Stimulated activated CD4-positive, alpha-beta T cell treated with anti-CD3 and anti-CD28 coated beads, TNF-alpha, amount 100 ng/mL, for 48 hours (primary cell): ENCODE results near the gene SLC15A4.

Experiments
- DNase-seq, 3 donors: peaks; one replicate each; pipeline ENCODE4 v3.0.0-alpha.2; 2020; ENCODE audit warnings: low read depth in 3 of 3

SLC15A4 gene

DNA sequence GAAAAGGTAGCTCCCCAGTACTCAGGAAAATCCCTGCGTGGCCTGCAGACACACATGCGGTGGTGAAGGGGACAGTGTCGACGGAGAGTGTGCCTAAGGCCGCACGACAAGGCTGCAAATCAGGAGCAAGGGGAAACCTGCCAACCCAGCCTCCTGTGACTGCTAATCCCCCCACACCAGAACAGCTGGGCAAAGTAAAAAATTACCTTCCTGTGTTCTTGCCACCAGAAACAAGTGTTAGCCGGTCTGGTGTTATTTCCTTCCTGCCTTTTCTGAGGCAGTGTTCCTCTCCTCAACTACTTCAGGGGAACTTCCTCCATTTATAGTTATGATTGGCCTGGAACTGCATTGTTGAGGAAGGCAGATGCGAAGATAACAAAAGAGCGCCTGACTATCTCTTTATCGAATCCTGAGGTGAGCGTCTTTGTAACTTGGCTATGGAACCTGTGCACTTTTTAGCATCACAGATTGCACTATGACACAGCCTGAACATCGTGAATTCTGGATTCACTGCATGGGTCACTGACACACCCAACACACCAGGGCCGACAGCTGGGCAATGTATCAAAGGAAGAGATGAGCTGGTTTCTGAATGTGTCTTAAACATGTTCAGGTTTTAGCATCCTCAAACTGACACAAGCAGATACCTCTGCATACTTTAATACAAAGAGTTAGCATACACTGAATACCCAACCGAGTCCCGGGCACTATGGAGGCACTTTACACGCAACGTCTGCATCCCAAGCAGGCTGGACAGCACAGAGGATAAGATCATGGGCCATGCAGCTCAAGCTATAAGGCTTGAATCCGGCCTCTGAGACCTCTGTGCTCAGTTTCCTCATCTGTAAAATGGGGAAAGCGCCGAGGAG lies 28.9 kb downstream of the SLC15A4 start:
- DNase-seq = no peak

DNA sequence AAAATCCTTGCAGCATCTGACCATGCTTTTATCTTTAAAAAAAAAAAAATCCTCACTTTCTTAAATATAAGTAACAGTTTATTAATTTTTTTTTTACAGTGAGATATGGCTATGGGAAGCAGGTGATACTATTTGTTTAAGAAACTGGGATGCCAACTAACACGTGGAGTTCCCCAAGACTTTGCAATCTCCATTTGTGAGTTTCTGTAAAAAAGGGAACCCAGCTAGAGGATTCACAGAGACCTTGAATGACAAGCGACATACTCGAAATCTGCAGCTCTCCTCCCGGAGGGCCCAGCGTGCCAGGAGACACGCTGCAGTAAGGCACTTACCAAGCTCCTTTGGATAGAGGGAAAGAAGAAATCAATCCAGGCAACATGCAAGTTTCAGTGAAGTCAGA lies 30.1 kb downstream of the SLC15A4 start:
- DNase-seq = no peak

DNA sequence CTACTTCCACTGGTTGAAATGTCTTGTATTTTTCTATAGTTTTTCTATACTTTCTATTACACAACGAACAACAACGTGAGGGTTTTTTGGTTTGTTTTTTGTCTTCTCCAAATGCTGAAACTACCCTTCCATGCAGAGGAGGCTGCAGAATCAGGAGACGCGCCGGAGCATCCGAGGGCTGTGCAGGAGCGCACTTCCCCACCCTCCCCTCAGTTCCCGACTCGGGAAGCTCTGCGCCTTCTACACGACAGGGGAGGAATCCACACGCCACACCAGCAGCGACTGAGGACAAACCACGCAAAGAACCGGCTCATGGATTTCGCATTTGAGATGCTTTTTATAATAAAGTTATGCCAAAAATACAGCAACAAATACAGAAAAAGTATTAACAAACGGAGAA lies 30.9 kb downstream of the SLC15A4 start:
- no peak for DNase-seq

DNA sequence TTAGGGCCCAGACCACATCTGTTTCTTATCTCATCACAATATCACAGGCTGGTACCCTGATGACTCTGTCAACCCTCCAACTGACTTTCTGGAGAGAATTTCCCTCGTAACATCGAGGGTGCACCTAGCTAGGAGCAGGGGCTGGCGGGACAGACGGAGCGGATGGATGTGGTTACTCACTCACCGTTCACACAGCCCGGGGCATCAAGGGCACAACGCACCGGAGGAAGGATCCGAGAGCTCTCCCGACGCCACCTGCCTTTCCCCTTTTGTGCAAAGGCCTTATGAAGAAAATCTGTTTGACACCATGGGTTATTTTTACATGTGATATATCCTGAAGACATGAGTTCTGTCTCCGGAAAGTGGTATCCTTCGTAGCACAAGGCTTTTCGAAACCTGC lies 31.4 kb downstream of the SLC15A4 start:
- DNase-seq = no peak

DNA sequence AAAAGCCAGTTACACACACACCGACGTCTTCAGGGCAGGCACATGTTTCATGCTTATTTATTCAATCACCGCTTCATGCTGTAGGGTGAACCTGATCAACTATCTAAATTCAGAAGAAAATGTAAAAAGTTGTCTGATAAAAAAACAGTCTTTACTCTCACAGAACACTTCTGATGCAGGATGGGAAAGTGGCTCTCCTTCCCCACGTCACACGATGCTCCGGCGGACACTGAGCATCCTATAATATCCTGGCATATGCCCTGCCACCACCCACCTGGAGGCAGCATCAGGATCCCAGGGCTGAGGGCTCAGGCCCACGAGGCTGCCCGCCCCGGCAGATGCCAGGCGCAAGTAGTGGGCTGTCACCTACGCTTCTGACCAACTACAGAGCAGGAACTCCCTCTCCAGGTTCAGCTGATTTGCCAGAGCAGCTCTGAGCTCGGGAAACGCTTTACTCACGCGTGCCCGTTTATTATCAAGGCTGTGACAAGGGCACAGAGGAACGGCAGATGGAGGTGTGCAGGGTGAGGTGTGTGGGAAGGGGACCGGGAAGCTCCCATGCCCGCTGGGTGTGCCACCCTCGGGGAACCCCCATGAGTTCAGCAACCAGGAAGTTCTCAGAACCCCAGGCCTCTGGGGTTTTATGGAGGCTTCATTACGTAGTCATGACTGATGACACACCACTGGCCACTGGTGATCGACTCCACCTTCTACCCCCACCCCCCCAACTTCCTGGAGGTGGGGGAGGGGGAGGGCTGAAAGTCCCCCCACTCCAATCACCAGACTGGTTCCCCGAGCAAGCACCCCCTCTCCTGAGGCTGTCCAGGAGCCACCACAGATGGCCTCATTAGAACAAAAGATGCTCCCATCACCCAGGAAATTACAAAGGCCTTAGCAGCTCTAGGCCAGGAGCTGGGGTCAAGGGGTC lies 32.1 kb downstream of the SLC15A4 start:
- no peak for DNase-seq

DNA sequence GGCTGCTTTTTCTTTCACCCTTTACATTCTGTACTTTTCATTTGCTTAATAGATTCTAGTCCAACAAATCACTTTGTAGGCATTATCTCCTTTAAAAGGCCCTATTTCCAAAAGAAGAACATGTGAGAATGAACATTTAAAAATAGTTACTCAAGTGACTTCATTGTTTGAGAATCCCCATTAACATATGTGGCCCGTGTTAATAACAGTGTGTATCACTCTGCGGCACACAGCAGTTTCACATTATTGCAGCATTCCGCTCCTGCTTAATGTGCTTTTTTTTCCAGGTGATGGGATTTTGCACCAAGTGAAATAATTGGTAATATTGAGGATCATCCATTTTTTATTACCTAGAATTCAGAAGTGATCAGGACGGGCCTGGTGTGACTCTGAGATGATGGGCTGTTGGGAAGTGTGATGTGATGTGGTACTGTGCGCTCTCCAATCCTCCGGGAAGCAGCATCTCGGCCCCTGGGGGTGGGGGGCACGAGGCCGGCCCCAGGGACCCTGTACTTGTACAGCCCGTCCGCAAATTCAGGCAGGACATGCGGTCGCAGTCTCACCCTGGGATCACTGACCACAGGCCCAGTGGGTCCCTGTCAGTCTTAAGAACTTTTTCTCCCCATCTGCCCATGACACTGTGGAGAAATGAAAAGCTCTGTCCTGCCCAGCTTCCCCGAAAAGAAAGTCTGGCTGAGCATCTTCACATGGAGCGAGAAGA lies 32.9 kb downstream of the SLC15A4 start:
- no peak for DNase-seq

DNA sequence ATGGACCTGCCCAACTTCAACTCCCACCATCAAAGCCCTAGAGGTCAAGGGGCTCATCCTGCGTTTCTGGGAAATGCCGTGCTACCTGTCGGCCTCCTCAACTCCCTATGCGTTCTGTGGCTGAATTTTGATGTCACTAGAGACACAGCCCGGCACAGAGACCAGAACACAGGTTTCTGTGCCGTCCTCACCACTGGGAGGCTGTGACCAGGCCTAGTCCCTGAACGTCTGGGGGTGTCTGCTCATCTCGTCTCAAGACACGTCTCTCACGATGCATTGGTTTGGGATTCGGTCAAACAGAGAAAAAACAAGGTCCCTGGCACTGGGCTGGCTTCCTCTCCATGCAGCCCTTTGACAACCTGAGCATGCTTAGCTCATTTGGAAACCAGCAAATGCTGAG lies 33.5 kb downstream of the SLC15A4 start:
- DNase-seq = no peak

DNA sequence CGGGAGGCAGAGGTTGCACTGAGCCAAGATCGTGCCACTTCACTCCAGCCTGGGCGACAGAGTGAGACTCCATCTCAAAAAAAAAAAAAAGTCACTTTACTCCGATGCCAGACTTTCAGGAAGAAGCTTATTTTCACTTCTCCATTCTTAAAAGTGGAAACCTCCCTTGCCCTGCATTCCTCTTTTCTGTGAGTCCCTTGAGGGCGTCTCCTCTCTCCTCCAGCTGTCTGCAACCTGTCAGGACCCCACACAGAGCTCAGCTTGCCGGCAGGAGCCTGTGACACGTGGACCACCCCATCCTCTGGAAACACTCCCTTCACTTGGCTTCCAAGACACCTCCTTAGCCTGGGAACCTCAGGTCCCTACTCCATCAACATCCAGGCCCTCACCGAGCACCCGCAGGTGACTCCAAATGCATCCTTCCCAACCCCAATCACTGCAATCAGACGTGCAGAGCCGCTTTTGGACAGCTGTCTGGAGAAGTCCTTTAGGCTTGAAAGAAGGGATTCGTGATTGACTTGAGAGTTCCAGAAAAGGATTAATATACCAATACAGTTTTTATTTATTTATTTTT lies 34.3 kb downstream of the SLC15A4 start:
- DNase-seq = no peak

DNA sequence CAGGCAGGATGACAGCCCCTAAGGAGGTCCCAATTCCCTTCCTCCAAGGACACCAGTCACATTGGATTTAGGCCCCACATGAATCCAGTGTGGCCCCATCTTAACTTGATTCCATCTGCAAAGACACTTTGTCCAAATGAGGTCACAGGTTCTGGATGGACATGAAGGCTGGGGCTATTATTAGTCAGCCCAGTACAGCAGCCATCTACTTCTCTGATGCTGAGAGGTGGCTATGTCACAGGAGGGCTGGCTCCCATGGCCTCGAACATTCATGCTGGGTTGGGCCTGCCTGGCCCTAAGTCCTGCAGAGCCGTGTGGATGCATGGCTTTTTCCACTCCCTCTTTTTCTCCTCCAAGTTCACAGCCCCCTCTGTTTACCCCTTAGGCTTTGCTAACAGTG lies 35.9 kb downstream of the SLC15A4 start:
- DNase-seq = no peak

DNA sequence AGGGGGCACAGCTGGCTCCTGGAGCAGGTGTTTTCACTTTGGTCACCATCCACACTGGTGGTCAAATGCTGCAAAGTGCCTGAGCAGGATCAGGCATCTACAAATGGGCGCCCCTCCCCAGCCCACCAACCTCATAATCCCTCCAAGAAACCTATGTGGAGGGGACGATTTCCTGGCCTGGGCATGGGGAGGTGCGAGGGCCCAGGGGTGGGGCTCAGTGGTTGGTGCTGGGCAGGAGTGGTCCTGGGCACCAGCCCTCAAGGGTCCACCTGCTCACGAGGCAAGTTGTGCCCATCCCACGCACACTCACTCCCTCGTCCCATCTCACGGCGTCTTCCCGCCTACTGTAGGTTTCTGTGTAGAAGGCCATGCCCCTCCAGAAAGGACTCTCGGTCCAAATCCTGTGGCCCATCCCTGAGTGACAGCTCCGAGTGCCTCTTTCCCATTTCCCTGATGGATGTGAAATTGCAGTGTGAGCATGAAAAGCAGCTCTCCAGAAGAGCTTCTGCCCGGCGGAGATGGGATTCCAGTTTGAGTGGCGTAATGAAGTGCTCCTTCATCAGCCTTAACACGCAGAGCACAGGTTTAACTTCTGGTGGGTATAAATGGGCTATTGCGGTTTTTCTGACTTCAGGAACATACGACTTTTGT lies 36.9 kb downstream of the SLC15A4 start:
- DNase-seq = no peak

DNA sequence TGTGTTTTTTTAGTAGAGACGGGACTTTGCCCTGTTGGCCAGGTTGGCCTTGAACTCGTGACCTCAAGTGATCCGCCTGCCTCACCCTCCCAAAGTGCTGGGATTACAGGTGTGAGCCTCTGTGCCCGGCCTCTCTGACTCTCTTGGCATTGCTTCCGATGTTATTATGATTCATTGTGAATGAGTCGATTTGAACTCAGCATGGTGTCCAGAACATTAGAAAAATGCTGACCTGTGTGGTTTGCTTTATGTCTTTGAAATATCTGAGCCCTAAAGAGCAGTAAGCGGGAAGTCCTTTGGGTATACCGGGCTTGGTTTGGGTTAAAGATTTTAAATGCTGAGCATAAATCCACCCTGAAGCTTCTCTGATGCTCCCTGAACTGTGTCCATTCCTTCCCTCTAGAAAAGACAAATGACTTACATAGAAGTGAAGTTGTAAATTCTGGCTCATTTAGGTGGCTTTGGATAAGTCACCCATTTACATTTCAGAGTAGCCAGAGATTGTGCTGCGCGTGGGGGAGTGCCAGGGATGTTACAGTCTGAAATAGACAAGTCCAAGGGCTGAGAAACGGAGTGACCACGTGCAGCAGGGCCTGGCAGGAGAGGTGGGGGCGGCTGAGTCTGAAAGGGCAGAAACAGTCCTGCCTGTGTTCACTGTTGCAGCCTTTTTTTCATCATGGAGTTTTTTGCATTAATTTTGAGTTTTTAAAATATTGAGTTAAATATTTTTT lies 39.6 kb downstream of the SLC15A4 start:
- DNase-seq = no peak

DNA sequence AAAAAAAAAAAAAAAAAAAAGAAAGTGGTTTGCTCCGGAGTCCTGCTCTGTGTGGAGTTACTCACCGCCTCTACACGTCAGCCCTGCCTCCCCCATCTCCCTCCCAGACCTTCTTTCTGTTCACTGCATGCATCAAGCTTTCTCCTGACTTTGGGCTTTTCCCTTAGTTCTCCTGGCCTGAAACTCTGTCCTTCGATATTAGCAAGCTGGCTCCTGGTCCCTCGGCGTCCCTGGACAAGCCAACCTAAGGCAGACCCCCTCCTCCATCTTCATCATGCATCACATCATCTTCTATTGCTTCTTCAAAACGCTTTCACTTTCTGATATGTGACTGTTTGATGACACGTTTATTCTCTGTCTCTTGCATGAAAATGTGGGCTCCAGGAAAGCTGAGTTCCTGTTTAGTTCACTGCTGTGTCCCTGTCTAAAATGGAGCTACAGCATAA lies 40.6 kb downstream of the SLC15A4 start:
- DNase-seq = peak in 2 of 3 donors; percentile 8 to 17

DNA sequence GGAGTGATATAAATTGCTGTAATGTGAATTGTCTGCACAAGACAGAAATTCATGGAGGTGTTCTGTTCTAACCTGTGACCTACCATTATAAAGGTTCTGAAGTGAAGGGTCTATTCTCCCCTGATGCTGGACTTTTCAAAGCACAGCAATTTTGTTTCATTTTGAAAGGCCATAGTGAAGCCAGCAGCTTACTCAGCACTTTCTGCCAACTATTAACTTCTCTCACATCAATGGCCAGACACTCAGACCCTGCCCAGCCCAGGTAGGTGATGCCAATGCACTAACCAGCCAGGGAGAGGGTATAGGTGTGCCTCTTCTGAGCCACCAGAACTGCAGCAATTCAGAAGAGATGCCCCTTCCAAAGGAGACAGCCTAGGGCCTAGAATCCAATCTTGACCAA lies 43.9 kb downstream of the SLC15A4 start:
- DNase-seq = no peak

DNA sequence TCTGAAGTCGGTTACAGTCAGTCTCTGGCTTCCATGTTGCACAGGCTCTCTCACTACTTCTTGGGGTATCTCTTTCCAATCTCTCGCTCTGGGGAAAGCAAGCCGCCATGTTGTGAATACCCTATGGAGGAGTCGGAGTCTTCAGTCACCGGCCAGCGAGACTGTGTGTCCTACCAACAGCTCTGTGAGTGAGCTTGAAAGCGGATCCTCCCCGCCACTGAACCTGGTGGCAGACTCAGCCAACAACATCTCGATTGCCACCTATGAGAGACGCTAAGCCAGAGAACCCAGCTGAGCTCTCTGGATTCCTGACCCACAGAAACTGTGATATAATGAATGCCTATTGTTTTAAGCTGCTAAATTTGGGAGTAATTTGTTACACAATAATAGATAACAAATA lies 51.5 kb downstream of the SLC15A4 start:
- no peak for DNase-seq

DNA sequence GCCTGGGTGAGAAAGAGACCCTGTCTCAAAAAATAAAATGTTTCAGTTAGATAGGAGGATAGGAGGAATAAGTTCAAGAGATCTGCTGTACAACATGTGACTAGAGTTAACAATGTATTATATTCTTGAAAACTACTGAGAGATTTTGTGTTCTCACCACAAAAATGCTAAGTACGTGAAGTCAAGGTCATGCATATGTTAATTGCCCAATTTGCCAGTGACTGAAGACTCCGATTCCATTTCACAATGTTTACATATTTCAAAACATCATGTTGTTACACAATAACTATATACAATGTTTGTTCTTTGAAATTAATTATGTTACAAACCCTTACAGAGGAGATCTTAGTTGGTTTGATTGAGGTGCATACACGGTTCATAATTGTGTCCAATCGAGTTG lies 52.1 kb downstream of the SLC15A4 start:
- no peak for DNase-seq

DNA sequence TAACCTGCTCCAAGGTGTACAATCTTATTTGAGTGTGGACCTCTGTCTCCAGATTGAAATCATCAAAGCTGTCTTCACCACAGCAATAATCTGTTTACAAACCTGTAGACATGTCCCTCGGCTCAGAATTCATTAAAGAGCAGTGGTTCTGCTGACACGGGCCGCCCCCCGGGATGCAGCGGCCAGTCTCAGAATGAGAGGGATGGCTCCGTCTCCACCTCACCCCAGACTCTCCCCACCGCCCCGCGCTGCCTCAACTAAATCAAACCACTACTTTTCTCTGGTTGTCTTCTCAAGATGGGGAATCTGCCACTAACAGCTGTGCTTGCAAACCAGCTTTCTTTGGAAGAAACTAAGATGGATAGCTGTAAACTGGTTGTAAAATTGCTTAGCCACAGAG lies 56.2 kb downstream of the SLC15A4 start:
- no peak for DNase-seq

DNA sequence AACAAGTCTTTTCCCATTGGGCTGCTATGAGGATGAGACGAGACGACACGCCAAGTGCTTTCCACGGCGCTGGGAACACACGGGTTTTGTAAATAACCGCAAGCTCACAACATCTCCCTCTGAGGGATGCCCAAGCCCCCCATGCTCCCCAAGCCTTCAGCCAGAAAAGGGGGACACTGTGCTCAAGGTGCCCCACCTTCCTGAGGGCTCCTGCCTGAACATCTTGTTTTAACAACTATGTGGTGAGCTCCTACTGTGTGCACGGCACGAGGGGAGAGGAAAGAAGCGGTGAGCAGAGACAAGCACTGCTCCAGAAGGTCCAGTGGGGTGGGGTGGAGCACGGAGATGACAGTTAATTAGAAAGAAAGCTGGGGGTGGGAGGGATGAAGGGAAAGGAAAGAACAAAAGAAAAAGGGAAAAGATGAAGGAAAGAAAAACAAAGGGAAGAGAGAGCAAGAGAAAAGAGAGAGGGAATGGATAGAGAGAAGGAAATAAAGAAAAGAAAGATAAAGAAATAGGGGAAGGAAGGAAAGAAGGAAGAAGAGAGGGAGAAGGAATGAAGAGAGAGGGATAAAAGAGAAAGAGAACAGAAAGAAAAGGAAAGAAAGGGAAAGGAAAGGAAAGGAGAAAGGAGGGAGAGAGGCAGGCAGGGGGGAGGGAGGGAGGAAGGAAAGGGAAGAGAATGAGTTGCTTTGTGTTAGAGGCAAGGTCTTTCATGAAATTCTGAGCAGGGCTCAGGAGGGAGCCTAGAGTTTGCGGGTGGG lies 56.8 kb downstream of the SLC15A4 start:
- DNase-seq = no peak

DNA sequence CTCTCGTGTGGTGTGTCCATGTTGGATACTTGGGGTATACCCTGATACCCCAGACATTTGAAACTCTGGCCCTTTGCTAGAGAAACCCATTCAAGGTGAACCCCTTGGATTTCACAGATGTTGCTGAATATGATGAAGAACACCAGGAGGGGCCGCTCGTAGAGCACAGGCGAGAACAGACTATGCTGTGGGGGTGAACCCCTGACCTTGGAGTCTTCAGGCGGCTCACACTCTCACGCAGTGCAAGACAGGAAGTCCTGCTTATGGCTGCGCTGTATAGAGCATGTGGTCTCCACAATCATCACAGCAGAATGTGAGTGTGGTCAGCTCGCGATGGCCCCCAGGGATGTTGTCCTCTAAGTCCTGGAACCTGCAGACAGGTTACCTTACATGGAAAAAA lies 60.4 kb downstream of the SLC15A4 start:
- DNase-seq = no peak

DNA sequence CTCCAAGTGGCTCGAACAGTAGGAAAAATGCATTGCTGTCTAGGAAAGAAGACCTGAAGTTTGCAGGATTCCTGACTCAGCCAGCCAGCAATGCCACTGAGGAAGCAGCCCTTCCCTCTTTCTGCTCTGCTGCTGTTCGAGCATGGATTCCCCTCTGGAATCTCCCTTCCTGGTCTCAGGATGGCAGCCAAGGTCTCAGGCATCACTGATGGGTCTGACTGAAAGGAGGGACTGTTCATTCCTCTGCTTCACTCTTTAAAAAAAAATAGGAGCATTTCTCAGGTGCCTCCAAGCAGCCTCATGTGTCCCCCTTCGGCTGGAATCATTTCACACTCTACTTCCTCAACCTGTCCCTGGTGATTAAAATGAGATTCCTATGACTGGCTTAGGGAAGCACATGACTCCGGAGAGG lies 62.4 kb downstream of the SLC15A4 start:
- no peak for DNase-seq

DNA sequence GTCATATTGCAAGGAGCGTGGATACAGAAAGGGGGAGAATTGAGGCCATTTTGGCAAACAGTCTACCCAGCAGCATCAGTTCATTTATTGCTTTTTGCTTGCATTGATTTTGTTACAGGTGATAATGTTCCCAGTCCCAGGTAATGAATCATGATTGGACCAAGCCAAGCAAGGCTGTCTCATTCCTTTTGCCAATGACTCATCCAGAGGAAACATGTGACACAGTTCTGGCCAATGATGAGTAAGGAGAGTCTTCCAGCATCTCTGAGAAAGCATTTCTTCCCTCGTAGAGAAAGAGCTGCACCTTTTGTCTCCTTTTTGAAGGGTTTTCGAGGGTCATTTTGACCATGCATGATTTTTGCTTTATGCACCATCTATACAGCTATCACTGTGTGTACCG lies 68.2 kb downstream of the SLC15A4 start:
- DNase-seq = no peak
